GM12878 (cell line): ENCODE data around the gene UROD. TPM values are rescaled to one million over a fixed set of nuclear protein-coding genes. Genes with fewer than 3 reads are reported as not detected.

Experiments
- ATAC-seq: fragments of 200-7000 bp; cut with Tn5 transposase; 3 replicates; pipeline ENCODE4 v1.9.1; 2020; ENCODE audit warnings: mild to moderate bottlenecking, moderate library complexity
- BruUV-seq: library from RNA; stranded (reverse); fragments of 400-500 nt; replicated peaks from 2 replicates; lab custom pipeline; 2021; lab: Mats Ljungman, UMichigan
- CTCF ChIA-PET: fragments of 300-600 bp; sonication (Branson Sonifier 250); formaldehyde crosslinking; extraction: SDS; loops from one replicate; lab custom pipeline; 2021; ENCODE audit warnings: inconsistent platforms; lab: Yijun Ruan, JAX
- POLR2A ChIA-PET: fragments of 350-600 bp; formaldehyde crosslinking; extraction: SDS; loops from one replicate; lab custom pipeline; 2021; ENCODE audit warnings: inconsistent platforms; lab: Charles Lee
- RAD21 ChIA-PET: fragments of 300-600 bp; sonication (Branson Sonifier 250); formaldehyde crosslinking; loops from one replicate; lab custom pipeline; 2023; ENCODE audit warnings: antibody characterized with exemption; ENCODE audit not compliant: unreplicated experiment; lab: Charles Lee
- SMC1A ChIA-PET: fragments of 300-600 bp; sonication (Branson Sonifier 250); formaldehyde crosslinking; loops from one replicate; lab custom pipeline; 2023; ENCODE audit not compliant: unreplicated experiment, uncharacterized antibody; lab: Charles Lee
- DNase-seq: peaks from one replicate; pipeline ENCODE4 v3.0.0-alpha.2; 2011; ENCODE audit warnings: low read depth, low spot score
- FAIRE-seq: peaks from 3 replicates; lab custom pipeline; 2011; peaks lifted over from hg19 to GRCh38; lab: Jason Lieb, UNC
- H2AFZ ChIP-seq: 2 replicates; pipeline ENCODE4 v1.6.0; 2011; ENCODE audit warnings: low read depth, low read length, control low read depth; ENCODE audit not compliant: control insufficient read depth
- H3K27ac ChIP-seq: 2 replicates; pipeline ENCODE4 v1.5.1; 2011; ENCODE audit warnings: control low read depth; ENCODE audit not compliant: control insufficient read depth, insufficient read depth
- H3K27me3 ChIP-seq, 2 experiments: replicated peaks in 1 of 2; 2 replicates each; pipeline versions ENCODE4 v1.6.0 to v1.6.1; 2011; ENCODE audit warnings: low read length in 1 of 2; ENCODE audit not compliant: control insufficient read depth in 2 of 2, insufficient read depth in 2 of 2
- H3K36me3 ChIP-seq, 2 experiments: 2 replicates each; pipeline ENCODE4 v1.5.1; 2011; ENCODE audit warnings: low read length in 1 of 2; ENCODE audit not compliant: control insufficient read depth in 2 of 2, insufficient read depth in 2 of 2
- H3K4me1 ChIP-seq: 2 replicates; pipeline ENCODE4 v1.6.1; 2011; ENCODE audit warnings: mild to moderate bottlenecking, low read length, moderate library complexity, mixed read lengths; ENCODE audit not compliant: control insufficient read depth, insufficient read depth
- H3K4me2 ChIP-seq: 2 replicates; pipeline ENCODE4 v1.6.0; 2011; ENCODE audit warnings: control low read depth; ENCODE audit not compliant: control insufficient read depth, insufficient read depth
- H3K4me3 ChIP-seq: fragments of 200-600 bp; sonication (generic); 2 replicates; pipeline ENCODE4 v1.5.1; 2016
- H3K79me2 ChIP-seq: 2 replicates; pipeline ENCODE4 v1.6.0; 2011; ENCODE audit warnings: low read length; ENCODE audit not compliant: control insufficient read depth, insufficient read depth
- H3K9ac ChIP-seq: 2 replicates; pipeline ENCODE4 v1.8.0; 2011; ENCODE audit warnings: low read length, control low read depth, mixed read lengths; ENCODE audit not compliant: control insufficient read depth, insufficient read depth
- H3K9me3 ChIP-seq: replicated peaks from 3 replicates; pipeline ENCODE4 v1.5.1; 2011; ENCODE audit warnings: mild to moderate bottlenecking, low read length; ENCODE audit not compliant: control insufficient read depth, insufficient read depth
- H4K20me1 ChIP-seq: 2 replicates; pipeline ENCODE4 v1.6.0; 2011; ENCODE audit not compliant: control insufficient read depth, insufficient read depth
- ASH2L ChIP-seq: fragments of 300-600, 200-600 bp; sonication (generic); IDR thresholded peaks from 2 replicates; pipeline ENCODE4 v1.6.1; 2017; ENCODE audit warnings: low read depth, mild to moderate bottlenecking, borderline replicate concordance
- ATF7 ChIP-seq: fragments of 450-650 bp; IDR thresholded peaks from 2 replicates; pipeline ENCODE4 v1.6.1; 2016; ENCODE audit warnings: low read depth, mild to moderate bottlenecking
- BACH1 ChIP-seq: fragments of 450-650 bp; IDR thresholded peaks from 2 replicates; pipeline ENCODE4 v1.6.1; 2017; ENCODE audit warnings: mild to moderate bottlenecking, borderline replicate concordance
- CBFB ChIP-seq: IDR thresholded peaks from 2 replicates; pipeline ENCODE4 v1.6.1; 2016; ENCODE audit warnings: antibody characterized with exemption, low read depth
- CREM ChIP-seq: IDR thresholded peaks from 2 replicates; pipeline ENCODE4 v1.6.1; 2014; ENCODE audit warnings: antibody characterized with exemption, low read depth
- E2F8 ChIP-seq: fragments of 450-650 bp; IDR thresholded peaks from 2 replicates; pipeline ENCODE4 v1.6.1; 2018; ENCODE audit warnings: mild to moderate bottlenecking, low read depth, moderate library complexity; ENCODE audit not compliant: partially characterized antibody
- IRF5 ChIP-seq: fragments of 450-650 bp; IDR thresholded peaks from 2 replicates; pipeline ENCODE4 v1.6.1; 2017; ENCODE audit warnings: borderline replicate concordance
- MEF2A ChIP-seq: IDR thresholded peaks from 2 replicates; pipeline ENCODE4 v1.6.1; 2011; ENCODE audit warnings: low read depth, mild to moderate bottlenecking, low read length, moderate library complexity; ENCODE audit not compliant: insufficient read depth
- MYB ChIP-seq: fragments of 150-350 bp; IDR thresholded peaks from 2 replicates; pipeline ENCODE4 v1.6.1; 2014; ENCODE audit warnings: mild to moderate bottlenecking, low read depth, low read length, borderline replicate concordance
- RBBP5 ChIP-seq: fragments of 200-600 bp; sonication (generic); conservative IDR thresholded peaks from 2 replicates; pipeline ENCODE4 v1.6.1; 2016
- REST ChIP-seq: IDR thresholded peaks from 2 replicates; pipeline ENCODE4 v1.6.1; 2012; ENCODE audit warnings: mild to moderate bottlenecking, low read depth, low read length
- SMAD5 ChIP-seq: IDR thresholded peaks from 2 replicates; pipeline ENCODE4 v1.6.1; 2016; ENCODE audit warnings: antibody characterized with exemption, low read depth
- SUZ12 ChIP-seq: fragments of 200-600 bp; sonication (generic); IDR thresholded peaks from one replicate; pipeline ENCODE4 v1.6.1; 2018; ENCODE audit warnings: antibody characterized with exemption, mild to moderate bottlenecking; ENCODE audit not compliant: unreplicated experiment
- TAF1 ChIP-seq: IDR thresholded peaks from 2 replicates; pipeline ENCODE4 v1.6.1; 2011; ENCODE audit warnings: mild to moderate bottlenecking, low read depth, low read length, borderline replicate concordance
- WGBS: methylation state at CpG from one replicate; pipeline ENCODE4 v1.1.6; 2016; ENCODE audit warnings: low lambda C conversion rate; ENCODE audit not compliant: insufficient replicate concordance, insufficient coverage; ENCODE audit errors: missing lambda C conversion rate; 5-methylcytosine and 5-hydroxymethylcytosine counted together
- in situ Hi-C: fragments of 300-500 bp; cut with MboI; formaldehyde crosslinking; loops from 9 replicates; pipeline ENCODE4 v1.14.3; 2018; ENCODE audit warnings: mixed read lengths
- intact Hi-C: fragments of 100-400 bp; cut with micrococcal nuclease; formaldehyde crosslinking; loops from one replicate; pipeline ENCODE4 v1.14.2; 2022; ENCODE audit not compliant: unreplicated experiment
- polyA plus RNA-seq, 11 experiments: library from polyadenylated mRNA; depleted of rRNA in 4 of 11; unstranded in 6 of 11; stranded (reverse) in 5 of 11; fragments of >200 nt; fragmentation: Nextera tagmentation in 4 of 11; fragmentation: Illumina TruSeq in 1 of 11; extraction: Ambion mirVana in 4 of 11; extraction: Trizol in 1 of 11; gene quantifications; 1 replicate in 1 of 11; 2 replicates in 10 of 11; pipeline versions ENCODE4 v1.2.1 to v1.2.3, GENCODE V29; 2011 to 2016; ENCODE audit warnings: inconsistent platforms in 2 of 11, missing spikeins in 2 of 11, low read depth in 1 of 11
- total RNA-seq, 4 experiments: library from RNA; depleted of rRNA in 3 of 4; stranded (reverse); fragments of >200 nt in 3 of 4; fragmentation: Illumina TruSeq in 1 of 4; extraction: Trizol in 1 of 4; gene quantifications; 2 replicates each; pipeline versions ENCODE4 v1.2.1 to v1.2.3, GENCODE V29; 2013 to 2021

Gene UROD
- total and polyA plus RNA-seq, 10 of the 15 experiments (the other 5 are each of a cell fraction or from before 2014, with no cell fraction given), result 65.8 to 330 (median 102) TPM

GRCh38 chr1:45007311-45007710 is 4.7 kb upstream of the UROD start (continued):
- TF ChIP-seq ATF7, result no peak
- TF ChIP-seq IRF5, result no peak
- no peak for TF ChIP-seq CREM
- TF ChIP-seq RBBP5, result no peak
- TF ChIP-seq MYB, result no peak
- TF ChIP-seq CBFB, result no peak
- TF ChIP-seq, all 136 proteins: peak for 0

GRCh38 chr1:45008076-45008475 is 4.0 kb upstream of the UROD start:
- peaks cover 17% of the 10 kb centered on the region for H3K4me1 ChIP-seq
- H2AFZ ChIP-seq, result no peak overlapping the region
- H3K27ac ChIP-seq, result no peak overlapping the region
- WGBS, result 97% methylated on average over 3 of the region's 3 CpGs
- no peak for ATAC-seq
- ChIA-PET POLR2A (interaction anchor here (0.6 to 0.9 kb wide), 2 partner anchors 211 to 492 kb away, joined by 3 to 5 read pairs; partner anchors contain the start of gene MMACHC), CTCF (no interaction called here), RAD21 (no interaction called here), SMC1A (interaction anchor here (0.7 kb wide), 1 partner anchor 11 kb away, joined by 3 read pairs; no protein-coding TSS in a partner anchor)
- FAIRE-seq, result no peak
- no peak overlapping the region for H3K4me2 ChIP-seq
- H3K27me3 ChIP-seq, result no peaks in the 10 kb centered on the region
- H3K9ac ChIP-seq, result no peak overlapping the region
- no peak overlapping the region for H3K4me3 ChIP-seq
- peaks cover 13 to 19% of the 10 kb centered on the region in 2 experiments for H3K36me3 ChIP-seq
- no peaks in the 10 kb centered on the region for H4K20me1 ChIP-seq
- intact Hi-C loops, result no loop called here
- no peak for DNase-seq
- BruUV-seq, result no TSS peak
- in situ Hi-C loops, result no loop called here
- H3K9me3 ChIP-seq, result no peaks in the 10 kb centered on the region
- H3K79me2 ChIP-seq, result peaks cover 16% of the 10 kb centered on the region
- no peak for TF ChIP-seq SMAD5
- TF ChIP-seq SUZ12, result no peak
- TF ChIP-seq REST, result no peak
- no peak for TF ChIP-seq TAF1
- no peak for TF ChIP-seq E2F8
- TF ChIP-seq MEF2A, result no peak
- no peak for TF ChIP-seq ASH2L
- TF ChIP-seq BACH1, result no peak
